ENCODE data around the gene PROM1.

PROM1 gene

DNA sequence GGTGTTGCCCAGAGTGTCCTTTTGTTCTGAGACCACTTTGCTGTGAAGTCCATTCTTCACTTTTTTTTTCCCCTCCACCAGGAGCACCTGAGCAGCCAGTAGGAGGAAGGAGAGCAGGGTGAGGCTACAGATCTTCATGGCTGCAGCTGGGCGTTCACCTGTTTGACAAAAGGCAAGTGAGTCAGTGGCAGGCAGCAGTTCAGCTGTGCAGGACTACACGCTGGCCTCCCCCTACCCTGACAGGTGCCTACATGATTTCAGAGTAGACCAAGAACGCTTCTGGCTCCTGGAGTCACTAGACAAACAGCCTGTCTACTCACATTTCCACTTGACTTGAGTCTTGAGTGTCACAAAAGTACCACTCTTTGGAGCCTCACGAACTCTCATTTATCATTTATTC is 147.3 kb downstream of the PROM1 start:
- DNase-seq = no peak

- no peak for DNase-seq
These were observed 148.1 kb downstream of the PROM1 start for GRCh38 chr4:15935504-15936402.

DNA sequence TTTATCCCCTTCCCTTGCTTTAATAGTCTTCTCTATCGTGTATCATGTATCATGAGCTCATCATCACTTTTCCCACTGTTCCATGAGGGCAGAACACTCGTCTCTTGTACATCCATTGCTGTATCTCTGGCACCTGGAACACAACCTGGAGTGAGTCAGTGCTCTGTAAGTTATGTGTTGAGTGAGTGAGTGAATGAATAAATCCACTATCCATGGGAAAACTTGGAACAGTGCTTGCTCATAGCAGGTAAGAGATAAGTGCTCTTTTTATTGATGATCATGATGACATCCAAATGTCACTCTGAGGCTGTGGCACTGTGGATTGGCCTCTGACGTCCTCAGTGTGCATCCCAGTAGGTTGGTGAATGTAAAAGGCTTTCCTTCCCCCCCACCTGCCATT is 149.6 kb downstream of the PROM1 start:
- no peak for DNase-seq

GRCh38 chr4:15931451-15932210 is 152.2 kb downstream of the PROM1 start:
- DNase-seq = no peak

DNA sequence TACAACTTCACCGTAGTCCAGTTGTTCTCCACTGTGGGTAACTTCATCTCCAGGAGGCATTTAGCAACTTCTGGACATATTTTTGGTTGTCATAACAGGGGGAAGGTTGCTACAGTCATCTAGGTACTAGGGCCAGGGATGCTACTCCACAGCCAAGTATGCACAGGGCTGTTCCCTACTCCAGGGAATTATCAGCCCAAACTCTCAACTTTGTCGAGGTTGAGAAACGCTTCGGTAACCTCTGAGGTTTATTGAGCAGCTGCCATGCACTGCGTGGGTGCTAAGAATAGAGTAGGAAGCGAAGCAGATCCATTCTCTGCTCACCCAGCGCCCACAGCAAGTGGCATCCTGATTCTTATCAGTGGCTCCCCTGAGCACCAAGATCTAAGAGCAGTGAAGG is 153.5 kb downstream of the PROM1 start:
- no peak for DNase-seq

- DNase-seq = no peak
These were observed 154.3 kb downstream of the PROM1 start for GRCh38 chr4:15929540-15929939.

DNA sequence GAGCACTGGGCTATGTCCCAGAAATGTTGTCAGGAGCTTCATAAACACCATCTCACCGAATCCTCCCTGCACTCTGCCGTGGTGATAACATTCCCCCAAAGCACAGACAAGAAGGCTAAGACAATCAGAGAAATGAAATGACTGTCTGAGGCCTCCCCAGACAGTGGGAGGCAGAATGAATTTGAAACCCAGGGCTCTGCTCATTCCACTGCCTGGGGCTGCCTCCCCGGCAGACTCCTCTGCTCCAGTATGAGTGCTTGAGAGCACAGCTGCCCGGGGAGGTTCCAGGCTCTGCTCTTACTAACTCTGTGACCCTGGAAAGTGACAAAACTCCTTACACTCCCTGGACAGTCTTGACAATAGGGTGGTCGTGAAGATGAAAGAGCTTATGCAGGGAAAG is 154.9 kb downstream of the PROM1 start:
- no peak for DNase-seq

- DNase-seq = no peak
These were observed 157.3 kb downstream of the PROM1 start for GRCh38 chr4:15926486-15926885.

- peak in 1 of 2 experiments; percentile 40 for DNase-seq
These were observed 158.0 kb downstream of the PROM1 start for GRCh38 chr4:15925830-15926229.

GRCh38 chr4:15921592-15921932 is 162.3 kb downstream of the PROM1 start:
- DNase-seq = no peak

GRCh38 chr4:15920723-15921591 is 162.9 kb downstream of the PROM1 start:
- peak in 1 of 2 experiments; percentile 14 for DNase-seq

DNA sequence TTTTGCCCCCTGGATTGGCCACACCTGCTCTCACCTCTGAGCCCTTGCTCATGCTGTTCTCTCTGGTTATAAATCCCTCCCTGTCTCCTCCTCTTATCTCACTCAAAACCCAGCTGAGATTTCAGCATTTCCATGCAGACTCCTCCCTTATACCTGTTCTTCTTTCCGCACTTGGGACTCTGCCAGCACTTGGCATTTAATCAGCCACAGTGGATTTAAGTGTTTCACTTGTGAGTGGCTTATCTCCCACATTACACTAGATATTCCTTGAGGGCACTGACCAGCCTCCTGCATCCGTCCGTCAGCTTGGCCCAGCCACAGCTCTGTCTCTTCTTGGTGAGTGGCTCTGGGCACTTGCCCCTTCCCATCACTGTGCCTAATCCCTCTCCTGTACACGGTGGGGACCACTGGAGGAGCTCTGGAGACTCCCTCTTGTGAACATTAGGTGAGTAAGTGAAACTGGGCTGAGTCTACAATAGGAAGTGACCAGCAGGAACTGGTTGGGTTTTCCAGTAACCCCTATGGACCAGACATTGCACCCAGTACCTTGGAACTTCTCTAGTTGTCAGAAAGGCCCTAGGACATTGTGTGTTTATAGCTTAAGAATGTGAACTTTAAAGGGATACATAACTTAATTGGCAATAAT is 165.2 kb downstream of the PROM1 start:
- no peak for DNase-seq

Data from NCI-H2081 (cell line).